Measurements from ENCODE around the gene TMTC2.

The TMTC2 gene

DNA sequence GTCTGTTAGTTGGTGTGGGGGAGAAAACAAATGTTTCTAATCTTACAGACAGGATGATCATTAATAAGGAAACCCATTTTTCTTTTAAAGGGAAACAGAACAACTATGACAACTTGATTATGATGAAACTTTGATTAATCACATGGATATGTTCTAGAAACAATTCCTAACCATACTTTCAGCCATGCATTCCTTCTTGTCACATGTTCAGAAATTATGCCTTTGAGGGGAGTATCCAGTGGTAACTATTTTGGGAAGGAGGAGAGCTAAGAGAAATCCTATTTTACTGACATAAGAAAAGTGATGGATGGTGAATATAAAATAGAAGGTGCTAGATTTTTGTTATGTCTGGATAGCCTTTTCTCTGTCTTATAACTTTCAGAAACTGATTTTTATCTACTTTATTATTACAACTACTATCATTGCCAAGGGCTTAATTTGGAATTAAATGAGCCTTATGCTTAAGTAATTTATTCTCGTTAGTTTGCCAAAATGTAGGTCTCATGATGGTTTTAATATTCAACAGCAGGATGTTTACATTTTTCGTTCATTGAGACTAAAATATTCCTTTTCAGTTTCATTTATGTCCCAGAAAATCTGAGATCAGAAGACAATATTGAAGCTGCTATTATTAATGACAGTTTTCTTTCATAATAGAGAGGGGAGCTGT, 200.1 kb downstream of the TMTC2 start:
- DNase-seq, result no peak

DNA sequence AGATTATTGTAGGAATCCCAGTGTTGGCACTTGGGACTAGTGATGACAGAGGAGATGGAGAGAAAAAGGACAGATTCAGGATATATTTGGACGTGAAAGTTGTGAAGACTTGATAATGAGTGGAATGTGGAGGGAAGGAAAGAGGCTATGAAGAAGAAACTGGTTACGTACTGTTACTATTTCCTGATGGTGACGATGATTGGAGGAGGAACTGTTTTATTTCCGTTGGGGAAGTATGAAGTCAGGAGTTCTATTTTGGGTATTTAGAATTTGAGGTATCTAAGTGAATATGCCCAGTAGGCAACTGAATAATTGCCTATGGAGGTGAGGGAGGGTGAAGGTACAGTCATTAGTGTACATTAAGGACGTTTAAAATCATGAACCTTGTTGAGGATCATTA, 207.2 kb downstream of the TMTC2 start:
- DNase-seq, result no peak

DNA sequence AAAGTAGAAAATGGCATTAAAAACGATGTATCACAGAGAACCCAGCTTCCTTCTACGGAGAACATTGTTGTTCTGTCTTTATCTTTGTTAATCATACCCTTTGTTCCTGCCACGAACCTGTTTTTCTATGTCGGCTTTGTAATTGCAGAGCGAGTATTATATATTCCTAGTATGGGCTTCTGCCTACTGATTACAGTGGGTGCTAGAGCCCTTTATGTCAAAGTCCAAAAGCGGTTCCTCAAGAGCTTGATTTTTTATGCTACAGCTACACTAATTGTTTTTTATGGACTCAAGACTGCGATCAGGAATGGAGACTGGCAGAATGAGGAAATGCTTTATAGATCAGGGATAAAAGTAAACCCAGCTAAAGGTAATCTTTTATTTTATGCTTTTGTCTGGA, 209.6 kb downstream of the TMTC2 start:
- no peak for DNase-seq

DNA sequence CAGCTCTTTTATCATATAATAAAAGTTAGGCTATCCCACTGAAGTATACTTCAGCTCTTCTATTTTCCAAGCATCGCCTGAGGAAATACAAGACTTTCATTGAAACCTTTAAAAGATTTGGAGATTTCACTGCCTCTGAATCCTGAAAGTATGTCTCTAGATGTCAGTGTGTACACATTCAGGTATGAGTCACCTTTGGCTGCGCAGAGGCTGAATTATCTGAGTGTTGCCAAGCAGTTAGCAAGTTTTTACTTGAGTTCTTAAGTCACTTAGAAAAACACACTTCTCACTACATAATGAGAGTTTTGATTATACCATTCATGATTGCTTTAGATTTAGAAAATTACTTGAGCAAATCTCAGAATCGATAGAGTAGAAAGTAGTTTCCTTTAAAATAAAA, 210.3 kb downstream of the TMTC2 start:
- DNase-seq, result peak in 1 of 5 experiments; percentile 26

DNA sequence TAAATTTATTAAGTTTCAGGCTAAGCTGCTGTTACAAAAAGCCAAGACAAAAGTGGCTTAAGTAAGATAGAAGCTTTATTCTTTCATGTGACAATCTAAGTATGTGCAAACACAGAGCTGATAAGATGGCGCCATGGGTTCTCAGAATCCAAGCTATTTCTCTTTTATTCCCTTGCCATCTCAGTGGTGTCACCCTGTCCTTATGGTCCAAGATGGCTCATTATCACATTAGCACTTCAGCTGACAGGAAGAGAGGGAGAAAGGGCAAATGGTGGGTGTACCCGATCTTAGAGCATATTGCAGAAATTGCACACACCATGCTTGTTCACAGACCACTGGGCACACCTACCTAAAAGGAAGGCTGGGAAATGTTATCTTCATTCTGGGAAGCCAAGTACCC, 211.7 kb downstream of the TMTC2 start:
- no peak for DNase-seq

DNA sequence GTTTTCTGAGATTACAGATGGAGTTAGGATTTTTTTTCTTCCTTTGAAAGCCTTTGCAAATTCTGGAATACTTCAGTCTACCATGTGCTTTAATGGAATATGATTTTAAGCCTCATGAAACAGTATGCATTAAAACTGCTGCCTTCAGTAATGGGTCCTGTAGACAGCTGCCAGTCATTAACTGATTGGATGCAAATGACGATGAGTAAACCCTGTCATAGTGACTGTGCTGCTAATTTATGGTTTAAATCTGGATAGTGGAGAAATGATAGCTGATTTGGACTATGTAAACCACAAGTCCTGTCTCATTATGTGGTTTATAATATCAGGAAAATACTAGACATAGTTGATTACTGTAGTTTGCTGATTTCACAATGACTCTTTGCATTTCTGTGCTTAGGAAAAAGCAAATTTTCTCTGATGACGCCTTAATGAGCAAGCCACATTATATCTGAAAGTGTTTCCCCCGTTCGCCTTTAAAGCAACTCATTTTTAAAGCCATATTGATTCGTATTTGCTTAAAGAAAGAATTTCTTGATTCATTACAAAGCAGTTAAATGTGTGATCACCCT, 217.6 kb downstream of the TMTC2 start:
- no peak for DNase-seq

DNA sequence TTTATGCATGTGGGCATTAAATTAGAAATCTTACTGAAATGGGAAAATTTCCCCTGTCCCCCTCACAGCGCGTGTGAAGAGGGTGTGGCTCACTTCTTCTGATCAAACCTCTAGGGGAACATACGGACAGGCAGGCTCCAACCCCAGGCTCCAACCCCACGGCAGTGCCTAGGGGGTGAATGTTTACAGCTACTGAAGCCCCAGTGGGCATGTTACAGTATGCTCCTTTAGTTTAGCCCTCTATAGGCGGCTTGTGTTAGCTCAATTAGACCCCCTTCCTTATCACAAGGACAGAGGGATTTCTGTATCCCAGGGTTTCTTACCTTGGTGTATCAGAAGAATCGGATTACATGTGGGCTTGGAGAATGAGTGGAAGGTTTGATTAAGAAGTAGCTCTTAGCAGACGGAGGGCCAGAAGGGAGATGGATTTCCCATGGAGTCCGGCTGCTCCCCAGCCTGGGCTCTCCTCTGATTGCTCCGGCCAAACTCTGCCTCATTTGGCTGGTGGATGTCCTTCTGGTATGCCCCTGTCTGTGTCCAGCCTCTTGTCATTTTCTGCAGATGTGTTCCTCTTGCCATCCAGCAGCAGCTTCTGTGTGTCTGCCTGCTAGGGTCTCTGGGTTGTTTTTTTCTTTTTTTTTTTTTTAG, 223.7 kb downstream of the TMTC2 start:
- DNase-seq, result no peak

DNA sequence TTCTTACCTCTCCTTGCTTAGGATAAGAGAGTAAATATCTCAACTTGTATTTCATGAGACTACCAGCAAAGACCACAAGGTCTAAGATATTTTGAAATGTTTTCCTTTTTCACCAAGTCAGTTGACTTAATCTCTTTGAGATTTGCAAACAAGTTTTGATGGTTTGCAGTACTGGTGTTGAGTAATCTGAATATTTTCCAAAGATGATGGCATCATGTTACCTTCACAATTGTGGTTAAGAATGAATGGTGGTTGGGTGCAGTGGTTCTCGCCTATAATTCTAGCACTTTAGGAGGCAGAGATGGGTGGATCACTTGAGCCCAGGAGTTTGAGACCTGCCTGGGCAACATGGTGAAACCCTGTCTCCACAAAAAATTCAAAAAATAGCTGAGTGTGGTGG, 225.7 kb downstream of the TMTC2 start:
- DNase-seq, result peak in 1 of 5 experiments; percentile 29

DNA sequence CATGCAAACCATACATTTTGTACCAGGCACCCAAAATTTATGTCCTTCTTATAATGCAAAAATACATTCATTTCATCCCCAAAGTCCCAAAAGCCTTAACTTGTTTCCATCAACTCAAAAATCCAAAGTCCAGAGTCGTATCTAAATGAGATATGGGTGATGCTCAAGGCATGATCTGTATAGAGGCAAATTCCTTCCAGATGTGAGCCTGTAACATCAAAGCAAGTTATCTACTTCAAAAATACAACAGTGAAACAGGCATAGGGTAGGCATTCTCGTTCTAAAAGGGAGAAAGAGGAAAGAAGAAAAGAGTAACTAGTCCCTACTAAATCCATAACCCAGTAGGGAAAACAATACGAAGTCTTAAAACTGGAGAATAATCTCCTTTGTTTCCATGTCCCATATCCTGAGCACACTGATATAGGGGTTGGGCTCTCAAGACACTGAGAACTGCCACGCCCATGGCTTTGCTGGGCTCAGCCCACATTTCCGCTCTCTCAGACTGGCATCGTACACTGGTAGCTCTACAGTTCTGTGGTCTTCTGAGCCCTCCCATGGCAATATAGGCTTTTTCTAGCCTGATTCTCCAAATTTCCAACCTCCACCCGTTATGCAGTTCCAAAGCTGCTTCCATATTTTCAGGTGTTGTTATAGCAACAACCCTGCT, 232.8 kb downstream of the TMTC2 start:
- DNase-seq, result no peak

DNA sequence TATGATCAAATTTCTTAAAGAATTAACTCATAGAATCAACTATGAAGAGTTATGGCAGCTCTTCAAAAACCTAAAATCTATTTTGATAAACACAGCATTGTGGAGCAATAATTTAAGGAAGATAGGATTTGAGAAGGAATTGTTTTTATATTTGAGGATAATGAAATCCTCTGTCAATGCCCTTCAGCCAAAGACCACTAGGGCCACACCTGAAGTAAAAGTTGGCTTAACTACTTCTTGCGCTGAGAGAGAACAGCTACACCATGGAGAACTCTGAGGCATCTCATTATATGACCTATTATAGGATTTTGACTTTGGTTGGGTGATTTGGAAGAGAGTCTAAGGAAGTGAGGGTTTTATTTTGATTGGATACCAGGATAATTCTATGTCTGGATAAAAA, 237.2 kb downstream of the TMTC2 start:
- DNase-seq, result no peak

DNA sequence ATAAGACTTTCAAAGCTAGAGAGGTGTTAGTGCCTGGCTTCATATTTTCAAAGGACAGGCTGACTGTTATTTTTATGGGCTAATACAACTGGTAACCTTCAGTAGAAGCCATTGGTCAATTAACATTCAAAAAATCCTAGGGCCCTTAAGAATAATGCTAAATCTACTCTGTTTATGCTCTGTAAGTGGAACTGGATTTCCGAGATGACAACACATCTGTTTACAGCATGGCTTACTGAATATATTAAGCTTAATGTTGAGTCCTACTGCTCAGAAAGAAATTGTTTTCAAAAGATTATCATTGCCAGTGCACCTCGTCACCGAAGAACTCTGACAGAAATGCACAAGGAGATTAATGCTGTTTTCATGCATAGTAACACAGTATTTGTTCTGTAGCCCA, 239.9 kb downstream of the TMTC2 start:
- no peak for DNase-seq

DNA sequence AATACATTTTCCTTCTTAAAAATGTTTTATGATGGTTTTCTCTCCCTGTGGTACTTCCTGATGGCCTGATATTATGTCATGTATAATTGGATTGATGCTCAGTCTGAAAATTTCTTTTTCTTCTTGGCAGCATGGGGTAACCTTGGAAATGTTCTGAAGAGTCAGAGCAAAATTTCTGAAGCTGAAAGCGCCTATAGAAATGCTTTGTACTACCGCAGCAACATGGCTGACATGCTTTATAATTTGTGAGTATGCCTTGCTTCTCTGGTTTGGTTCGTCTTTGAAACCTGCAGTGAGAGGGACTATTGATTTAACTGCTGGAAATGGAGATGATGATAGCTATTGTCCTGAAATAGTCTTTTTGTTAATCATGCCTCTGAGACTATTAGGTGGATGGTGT, 243.6 kb downstream of the TMTC2 start:
- DNase-seq, result no peak

DNA sequence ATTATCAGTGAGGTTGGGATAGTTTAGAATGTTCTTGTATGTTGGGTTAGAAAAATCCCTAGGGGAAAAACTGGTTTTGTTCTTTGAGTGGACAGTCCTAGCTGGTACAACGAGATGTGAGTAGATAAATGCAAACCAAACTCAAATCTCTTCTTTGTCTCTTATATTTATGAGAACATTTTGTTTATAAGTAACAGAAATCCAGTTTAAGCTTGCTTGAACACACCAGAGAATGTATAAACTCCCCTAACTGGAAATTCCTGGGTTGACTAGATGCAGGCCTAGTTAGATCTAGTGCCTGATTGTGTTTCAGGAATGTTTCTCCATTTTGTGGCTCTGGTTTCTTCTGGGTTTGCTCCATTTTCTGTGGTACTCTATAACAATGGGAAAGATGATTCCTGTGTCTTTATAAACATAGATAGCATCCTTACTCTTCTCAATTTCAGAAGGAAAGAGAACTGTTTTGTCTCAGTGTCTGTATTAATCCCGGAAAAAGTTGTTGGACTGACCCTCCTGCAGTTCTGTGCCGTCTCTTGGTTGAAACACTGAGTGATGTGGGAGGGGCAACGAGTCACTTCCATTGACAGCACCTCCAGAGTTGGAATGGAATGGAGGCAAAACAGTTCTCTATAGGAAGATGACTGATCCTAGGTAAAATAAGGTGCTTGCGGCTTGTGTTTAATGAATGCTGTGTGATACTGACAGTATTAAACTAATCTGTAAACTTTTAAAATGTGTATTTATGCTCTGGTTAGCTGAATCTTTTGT, 244.8 kb downstream of the TMTC2 start:
- no peak for DNase-seq

DNA sequence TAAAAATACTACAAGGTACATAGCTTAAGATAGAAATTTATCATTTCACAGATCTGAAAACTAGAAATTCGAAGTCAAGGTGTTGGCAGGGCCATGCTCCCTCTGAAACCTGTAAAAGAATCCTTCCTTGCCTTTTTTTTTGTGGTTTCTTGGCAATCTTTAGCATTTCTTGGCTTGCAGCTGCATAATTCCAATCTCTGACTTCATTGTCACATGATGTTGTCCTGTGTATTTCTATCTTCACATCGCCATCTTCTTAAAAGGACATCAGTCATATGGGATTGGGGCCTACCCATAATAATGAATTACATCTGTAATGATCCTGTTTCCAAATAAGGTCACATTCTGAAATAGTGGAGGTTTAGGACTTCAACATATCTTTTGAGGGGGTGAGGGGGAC, 250.4 kb downstream of the TMTC2 start:
- DNase-seq, result no peak

DNA sequence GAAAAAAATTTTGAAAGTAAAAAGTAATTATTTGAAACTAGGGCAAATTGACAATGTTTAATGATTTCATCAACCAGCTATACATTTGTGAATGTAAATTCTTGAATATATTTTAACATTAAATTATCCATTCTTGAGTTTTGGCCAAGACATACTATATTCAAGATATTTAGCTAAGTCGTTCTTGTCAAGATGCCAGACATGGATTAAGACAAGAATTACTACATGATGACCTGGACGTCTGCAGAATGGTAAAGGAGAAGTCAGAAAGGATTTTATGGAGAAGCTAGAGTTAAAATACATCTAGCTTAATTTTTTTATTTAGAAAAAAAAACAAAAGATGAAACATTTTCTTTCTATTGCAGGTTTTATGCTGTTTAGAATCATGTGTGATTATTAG, 255.8 kb downstream of the TMTC2 start:
- DNase-seq, result no peak

DNA sequence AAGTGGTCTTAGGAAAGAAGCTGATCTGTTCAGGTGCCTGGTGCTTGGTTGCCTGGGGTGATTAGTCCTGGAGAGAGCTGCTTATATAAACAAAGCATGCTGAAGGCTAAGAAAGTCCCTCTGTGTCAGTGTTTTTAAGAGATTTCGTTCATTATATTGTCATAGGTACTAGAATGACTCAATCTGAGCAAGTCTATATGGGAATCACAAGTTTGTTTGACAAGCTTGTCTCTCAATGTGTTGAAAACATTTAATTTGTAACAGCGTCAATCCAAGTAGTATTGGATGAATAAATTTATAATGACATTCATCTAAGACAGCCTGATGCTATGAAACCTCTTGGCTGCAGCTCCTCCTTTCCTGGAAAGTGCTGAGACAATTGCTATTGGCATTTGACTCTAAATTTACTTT, 256.3 kb downstream of the TMTC2 start:
- peak in 1 of 5 experiments; percentile 5 for DNase-seq

DNA sequence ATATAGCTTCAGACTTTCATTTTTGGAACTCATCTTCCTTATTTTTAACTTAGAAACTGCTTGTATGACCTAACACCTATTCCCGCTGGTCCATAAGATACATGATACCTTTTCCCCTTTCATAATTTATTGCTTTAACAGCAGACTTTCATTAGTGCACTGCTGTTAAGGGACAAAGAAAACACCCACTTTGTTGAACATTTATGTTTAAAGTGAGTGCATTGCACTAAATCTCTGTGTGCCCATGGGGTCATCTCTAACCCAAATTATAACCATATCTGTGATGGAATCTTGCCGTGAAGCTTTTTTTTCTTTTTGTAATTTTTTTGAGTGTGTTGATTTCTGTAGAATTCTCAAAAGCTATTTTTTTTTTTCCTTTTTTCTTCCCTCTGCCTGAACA, 261.8 kb downstream of the TMTC2 start:
- DNase-seq, result no peak

DNA sequence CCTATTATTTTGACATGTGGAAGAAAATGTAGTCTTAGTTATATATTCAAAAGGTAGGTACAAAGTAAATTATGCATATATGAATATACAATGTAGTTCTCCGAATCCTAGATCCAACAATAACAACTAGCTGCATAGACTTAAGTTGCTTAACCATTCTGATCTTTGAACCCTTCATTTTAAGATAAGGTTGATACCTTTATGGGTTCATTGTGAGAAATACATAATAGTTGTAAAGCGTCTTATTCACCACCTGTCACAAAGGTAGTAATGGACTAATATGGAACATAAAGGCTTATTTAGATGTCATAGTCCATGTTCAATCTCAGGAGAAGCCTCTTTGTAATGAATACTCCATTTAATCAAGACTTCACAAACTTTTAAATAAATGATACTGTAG, 263.6 kb downstream of the TMTC2 start:
- no peak for DNase-seq

DNA sequence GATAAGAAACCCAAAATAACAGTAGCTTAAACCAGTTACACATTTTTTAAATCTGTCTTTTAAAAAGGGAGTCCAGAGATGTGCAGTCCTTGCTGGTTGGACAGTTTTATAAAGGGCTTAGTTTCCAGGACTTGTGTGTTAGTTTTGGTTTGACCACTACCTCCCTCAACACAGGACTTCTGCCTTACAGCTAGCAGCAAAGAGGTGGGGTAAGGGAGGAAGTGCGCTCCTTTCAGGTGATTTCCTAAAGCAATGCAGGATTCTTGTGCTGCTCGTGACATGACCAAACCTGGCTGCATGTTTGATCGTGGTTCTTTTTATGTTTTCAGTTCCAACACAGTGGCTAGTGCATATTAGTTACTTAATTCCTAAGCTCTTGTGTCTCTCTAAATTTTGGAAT, 266.2 kb downstream of the TMTC2 start:
- DNase-seq, result no peak

DNA sequence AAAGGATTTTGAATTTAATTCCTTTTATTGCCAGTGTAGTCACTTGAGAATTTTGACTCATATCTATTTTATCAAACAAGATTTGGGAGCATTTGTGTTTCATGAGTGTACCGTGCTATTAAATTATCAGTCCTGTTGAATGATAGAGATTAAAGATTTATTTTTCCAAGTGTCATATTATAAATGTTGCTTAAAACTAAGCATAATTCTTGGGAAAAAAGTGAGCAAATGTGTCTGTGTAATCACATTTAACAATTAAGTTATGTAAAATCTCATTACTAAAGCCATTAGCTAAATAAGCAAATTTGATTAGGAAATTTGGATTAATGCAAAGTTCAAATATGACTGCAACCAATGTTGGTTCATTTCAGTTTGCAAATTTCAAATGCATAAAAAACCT, 266.7 kb downstream of the TMTC2 start:
- DNase-seq, result no peak

DNA sequence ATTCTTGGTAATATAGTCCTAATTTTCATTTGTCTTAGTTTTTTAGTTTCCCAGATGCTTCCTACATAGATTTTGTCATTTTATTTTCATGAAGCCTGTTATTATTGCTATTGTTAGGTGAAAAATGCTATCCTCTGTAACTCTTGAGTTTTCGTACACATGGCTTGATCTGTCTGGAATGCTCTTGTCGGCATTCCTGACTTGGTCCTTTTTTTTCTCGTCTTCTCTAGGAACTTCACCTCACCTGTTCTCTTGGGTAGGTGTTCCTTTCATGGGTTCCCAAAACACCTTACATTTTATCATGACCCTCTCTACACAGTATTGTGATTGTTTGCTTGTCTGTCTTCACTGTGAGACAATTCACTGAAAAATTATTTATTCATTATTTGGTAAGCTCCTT, 267.4 kb downstream of the TMTC2 start:
- no peak for DNase-seq

DNA sequence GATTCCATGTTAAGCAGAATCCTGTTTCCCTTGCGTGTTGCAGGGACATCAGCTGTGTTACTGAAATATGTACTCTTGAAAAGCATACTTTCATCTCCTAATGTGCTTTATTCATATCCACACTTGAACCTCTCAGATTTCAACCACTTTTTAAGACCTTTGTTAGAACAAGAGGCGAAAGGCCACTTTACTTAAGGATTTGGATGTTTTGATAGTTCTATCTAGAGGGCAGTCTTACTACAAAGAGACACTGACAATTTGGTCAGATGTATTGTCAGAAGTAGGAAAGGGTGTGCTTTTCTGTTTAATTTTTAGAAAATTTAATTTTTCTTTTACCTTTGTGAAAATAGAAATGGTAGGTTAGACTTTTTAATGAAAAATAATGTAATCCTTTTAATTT, 267.9 kb downstream of the TMTC2 start:
- no peak for DNase-seq

DNA sequence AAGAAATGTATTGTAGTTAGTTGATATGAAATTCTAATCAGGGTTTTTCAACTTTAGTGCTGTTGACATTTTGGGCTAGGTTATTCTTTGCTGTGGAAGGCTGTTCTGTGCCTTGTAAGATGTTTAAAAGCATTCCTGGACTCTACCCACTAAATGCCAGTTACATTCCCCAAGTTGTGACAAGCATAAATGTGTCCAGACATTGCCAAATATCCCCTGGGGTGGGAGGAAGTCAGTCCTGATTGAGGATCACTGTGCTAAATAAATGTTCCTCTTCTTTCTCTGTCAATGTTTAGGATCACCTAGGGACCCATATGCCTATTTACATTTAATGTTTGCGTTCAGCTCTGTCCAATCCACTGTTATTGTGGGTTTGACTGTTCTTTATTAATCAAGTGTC, 268.3 kb downstream of the TMTC2 start:
- DNase-seq, result no peak

Data from T-helper 2 cell (primary cell).